ENCODE measurements around the gene PRKCD.

The PRKCD gene

DNA sequence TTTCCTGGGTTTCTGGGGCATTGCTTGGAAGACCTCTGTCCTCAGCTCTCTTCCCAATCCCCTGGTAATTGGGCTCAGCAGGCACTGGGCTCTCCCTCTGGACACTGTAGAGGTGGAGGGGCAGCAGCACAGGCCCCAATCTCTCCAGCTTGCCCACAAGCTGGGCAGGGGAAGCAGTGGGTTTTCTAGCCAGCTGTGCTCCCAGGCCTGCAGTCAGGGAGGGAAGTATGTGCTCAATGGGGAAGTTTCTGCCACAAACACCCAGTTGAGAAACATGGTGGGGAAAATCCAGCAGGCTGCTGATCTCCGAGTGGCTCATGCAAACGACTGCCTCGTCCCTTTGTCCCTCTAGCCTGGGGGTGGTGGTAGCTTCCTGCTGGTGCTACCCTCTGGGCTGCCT lies 18.0 kb upstream of the PRKCD start:
- H2AFZ ChIP-seq (ENCODE audit: low read length) = no peak overlapping the region
- no peaks in the 10 kb centered on the region for H3K9me2 ChIP-seq (replicated peaks; ENCODE audit: low read depth, low read length)
- H3K27me3 ChIP-seq (ENCODE audit: insufficient read depth, low read length, poor library complexity, severe bottlenecking) = no peaks in the 10 kb centered on the region
- no peaks in the 10 kb centered on the region for H3K36me3 ChIP-seq (ENCODE audit: insufficient read depth, low read length)
- TF ChIP-seq, protein P1, sequence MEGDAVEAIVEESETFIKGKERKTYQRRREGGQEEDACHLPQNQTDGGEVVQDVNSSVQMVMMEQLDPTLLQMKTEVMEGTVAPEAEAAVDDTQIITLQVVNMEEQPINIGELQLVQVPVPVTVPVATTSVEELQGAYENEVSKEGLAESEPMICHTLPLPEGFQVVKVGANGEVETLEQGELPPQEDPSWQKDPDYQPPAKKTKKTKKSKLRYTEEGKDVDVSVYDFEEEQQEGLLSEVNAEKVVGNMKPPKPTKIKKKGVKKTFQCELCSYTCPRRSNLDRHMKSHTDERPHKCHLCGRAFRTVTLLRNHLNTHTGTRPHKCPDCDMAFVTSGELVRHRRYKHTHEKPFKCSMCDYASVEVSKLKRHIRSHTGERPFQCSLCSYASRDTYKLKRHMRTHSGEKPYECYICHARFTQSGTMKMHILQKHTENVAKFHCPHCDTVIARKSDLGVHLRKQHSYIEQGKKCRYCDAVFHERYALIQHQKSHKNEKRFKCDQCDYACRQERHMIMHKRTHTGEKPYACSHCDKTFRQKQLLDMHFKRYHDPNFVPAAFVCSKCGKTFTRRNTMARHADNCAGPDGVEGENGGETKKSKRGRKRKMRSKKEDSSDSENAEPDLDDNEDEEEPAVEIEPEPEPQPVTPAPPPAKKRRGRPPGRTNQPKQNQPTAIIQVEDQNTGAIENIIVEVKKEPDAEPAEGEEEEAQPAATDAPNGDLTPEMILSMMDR (conservative IDR thresholded peaks at IDR 0.05; ENCODE audit: low read length) = no peak
- TF ChIP-seq EZH2phosphoT487 (IDR thresholded peaks at IDR 0.05; ENCODE audit: borderline replicate concordance) = no peak
- no peak overlapping the region for H3K4me2 ChIP-seq (ENCODE audit: low read depth, low read length, poor library complexity, severe bottlenecking)
- no peaks in the 10 kb centered on the region for H3K9me3 ChIP-seq (ENCODE audit: insufficient read depth, low read depth, low read length)
- H3F3A ChIP-seq (ENCODE audit: low read depth) = no peaks in the 10 kb centered on the region
- H3K4me3 ChIP-seq (ENCODE audit: low read length, poor library complexity, severe bottlenecking) = no peak overlapping the region
- H3K4me1 ChIP-seq (ENCODE audit: insufficient read depth, low read length, poor library complexity, severe bottlenecking) = no peaks in the 10 kb centered on the region
- H3K79me2 ChIP-seq (ENCODE audit: insufficient read depth, low read length) = no peaks in the 10 kb centered on the region
- no peaks in the 10 kb centered on the region for H4K20me1 ChIP-seq (ENCODE audit: insufficient read depth, low read length, poor library complexity, severe bottlenecking)
- no peak overlapping the region for H3K9ac ChIP-seq (ENCODE audit: low read depth, low read length, poor library complexity, severe bottlenecking)

DNA sequence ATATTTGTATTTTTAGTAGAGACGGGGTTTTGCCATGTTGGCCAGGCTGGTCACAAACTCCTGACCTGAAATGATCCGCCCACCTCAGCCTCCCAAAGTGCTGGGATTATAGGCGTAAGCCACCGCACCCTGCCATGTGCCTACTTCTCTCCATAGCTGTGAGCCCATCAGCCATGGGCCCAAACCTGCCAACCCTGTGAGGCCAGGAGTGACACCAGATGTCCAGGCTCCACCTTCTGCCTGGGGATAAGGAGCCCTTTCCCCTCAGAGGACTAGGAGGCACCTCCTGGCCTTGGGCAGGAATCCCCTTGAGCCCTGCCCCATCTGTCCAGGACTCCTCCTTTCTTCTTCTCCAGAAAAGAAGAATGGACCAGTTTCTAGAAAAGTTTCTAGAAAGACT lies 16.6 kb upstream of the PRKCD start:
- Histone ChIP-seq H4K20me1 (ENCODE audit: insufficient read depth, low read length, poor library complexity, severe bottlenecking) (no peaks in the 10 kb centered on the region), H3K27me3 (ENCODE audit: insufficient read depth, low read length, poor library complexity, severe bottlenecking) (no peaks in the 10 kb centered on the region), H2AFZ (ENCODE audit: low read length) (no peak overlapping the region), H3K36me3 (ENCODE audit: insufficient read depth, low read length) (no peaks in the 10 kb centered on the region), H3K9ac (ENCODE audit: low read depth, low read length, poor library complexity, severe bottlenecking) (no peak overlapping the region), H3K4me3 (ENCODE audit: low read length, poor library complexity, severe bottlenecking) (no peak overlapping the region), H3K79me2 (ENCODE audit: insufficient read depth, low read length) (no peaks in the 10 kb centered on the region), H3F3A (ENCODE audit: low read depth) (no peaks in the 10 kb centered on the region), H3K4me2 (ENCODE audit: low read depth, low read length, poor library complexity, severe bottlenecking) (no peak overlapping the region), H3K9me3 (ENCODE audit: insufficient read depth, low read depth, low read length) (no peaks in the 10 kb centered on the region), H3K4me1 (ENCODE audit: insufficient read depth, low read length, poor library complexity, severe bottlenecking) (no peaks in the 10 kb centered on the region), H3K9me2 (replicated peaks; ENCODE audit: low read depth, low read length) (no peaks in the 10 kb centered on the region)
- TF ChIP-seq EZH2phosphoT487 (IDR thresholded peaks at IDR 0.05; ENCODE audit: borderline replicate concordance) = no peak
- TF ChIP-seq, protein P1 (conservative IDR thresholded peaks at IDR 0.05; ENCODE audit: low read length) = no peak

GRCh38 chr3:53144862-53145712 lies 15.9 kb upstream of the PRKCD start:
- no peaks in the 10 kb centered on the region for H3K9me3 ChIP-seq (ENCODE audit: insufficient read depth, low read depth, low read length)
- no peak overlapping the region for H2AFZ ChIP-seq (ENCODE audit: low read length)
- no peaks in the 10 kb centered on the region for H3F3A ChIP-seq (ENCODE audit: low read depth)
- no peaks in the 10 kb centered on the region for H3K4me1 ChIP-seq (ENCODE audit: insufficient read depth, low read length, poor library complexity, severe bottlenecking)
- no peaks in the 10 kb centered on the region for H3K79me2 ChIP-seq (ENCODE audit: insufficient read depth, low read length)
- no peak overlapping the region for H3K9ac ChIP-seq (ENCODE audit: low read depth, low read length, poor library complexity, severe bottlenecking)
- H3K27me3 ChIP-seq (ENCODE audit: insufficient read depth, low read length, poor library complexity, severe bottlenecking) = no peaks in the 10 kb centered on the region
- no peak overlapping the region for H3K4me2 ChIP-seq (ENCODE audit: low read depth, low read length, poor library complexity, severe bottlenecking)
- H3K9me2 ChIP-seq (replicated peaks; ENCODE audit: low read depth, low read length) = no peaks in the 10 kb centered on the region
- no peaks in the 10 kb centered on the region for H4K20me1 ChIP-seq (ENCODE audit: insufficient read depth, low read length, poor library complexity, severe bottlenecking)
- no peak overlapping the region for H3K4me3 ChIP-seq (ENCODE audit: low read length, poor library complexity, severe bottlenecking)
- H3K36me3 ChIP-seq (ENCODE audit: insufficient read depth, low read length) = no peaks in the 10 kb centered on the region
- TF ChIP-seq, protein P1 (conservative IDR thresholded peaks at IDR 0.05; ENCODE audit: low read length) = no peak
- TF ChIP-seq EZH2phosphoT487 (IDR thresholded peaks at IDR 0.05; ENCODE audit: borderline replicate concordance) = no peak

All from Loucy (cell line).